Measurements from ENCODE around the gene SIGLEC10. TPM values are rescaled to one million over a fixed set of nuclear protein-coding genes. Genes with fewer than 3 reads are reported as not detected.
"Not testable (repeated sequence)": the region's sequence is repeated elsewhere in the genome, so short reads cannot be mapped to it uniquely, and the experiment has no call there.

SIGLEC10 gene
- 0.03 TPM in 1 of 2 replicates, not detected in the other for polyA plus RNA-seq (2013)

GRCh38 chr19:51417107-51417809, at the start of gene SIGLEC10:
SIGLEC10 (minus strand) TSS chr19:51417642; CDS start chr19:51417581, 61 bp downstream.
- Histone ChIP-seq H2BK5ac (ENCODE audit: low read depth, low read length, poor library complexity) (no peak within 1 kb of the TSS), H4K8ac (ENCODE audit: low read depth, low read length) (no peak within 1 kb of the TSS), H3K14ac (ENCODE audit: low read length) (no peak within 1 kb of the TSS), H4K91ac (ENCODE audit: low read depth, low read length) (no peak within 1 kb of the TSS), H3K79me2 (ENCODE audit: control insufficient read depth, insufficient read depth, low read length, poor library complexity) (no peaks in the 10 kb centered on the region), H3K4ac (ENCODE audit: low read depth, low read length) (no peak within 1 kb of the TSS), H3K4me3 (ENCODE audit: low read depth, low read length) (no peak within 1 kb of the TSS), H3K9me3 (ENCODE audit: insufficient read depth, low read depth, low read length) (no peaks in the 10 kb centered on the region), H3K23ac (ENCODE audit: low read length) (no peak within 1 kb of the TSS), H2AFZ (ENCODE audit: insufficient read depth, low read length, poor library complexity) (no peak within 1 kb of the TSS), H2BK12ac (ENCODE audit: low read length) (no peak within 1 kb of the TSS), H3K4me1 (ENCODE audit: control insufficient read depth in 1 of 2, insufficient read depth in 2 of 2, low read length in 2 of 2) (no peaks in the 10 kb centered on the region), H2AK5ac (ENCODE audit: low read length) (no peak within 1 kb of the TSS), H3K36me3 (ENCODE audit: control insufficient read depth in 1 of 2, insufficient read depth in 2 of 2, low read length in 2 of 2) (no peaks in the 10 kb centered on the region), H2BK120ac (ENCODE audit: insufficient read depth, low read length, poor library complexity) (no peak within 1 kb of the TSS), H4K12ac (ENCODE audit: low read depth, low read length) (no peak within 1 kb of the TSS), H3K4me2 (ENCODE audit: low read length) (no peak within 1 kb of the TSS), H3K9ac (ENCODE audit: low read length) (no peak within 1 kb of the TSS), H3K27ac (ENCODE audit: low read depth, low read length) (no peak within 1 kb of the TSS), H3K27me3 (ENCODE audit: insufficient read depth, low read length) (no peaks in the 10 kb centered on the region), H3K18ac (ENCODE audit: low read length) (no peak within 1 kb of the TSS), H3K79me1 (ENCODE audit: low read length) (no peaks in the 10 kb centered on the region)
- peak in 1 of 2 donors; percentile 27 for DNase-seq
- no CpG with 5 or more reads among the region's 21 CpGs for WGBS (ENCODE audit: extremely low coverage, insufficient coverage, insufficient read length)

GRCh38 chr19:51466723-51467122, 49.3 kb upstream of the SIGLEC10 start:
- H2BK120ac ChIP-seq (ENCODE audit: insufficient read depth, low read length, poor library complexity): no peak overlapping the region
- no peak overlapping the region for H3K23ac ChIP-seq (ENCODE audit: low read length)
- no peak overlapping the region for H2BK5ac ChIP-seq (ENCODE audit: low read depth, low read length, poor library complexity)
- H3K9me3 ChIP-seq (ENCODE audit: insufficient read depth, low read depth, low read length): peaks cover 6% of the 10 kb centered on the region
- no peak overlapping the region for H2AK5ac ChIP-seq (ENCODE audit: low read length)
- H3K27ac ChIP-seq (ENCODE audit: low read depth, low read length): no peak overlapping the region
- no peak overlapping the region for H3K4me3 ChIP-seq (ENCODE audit: low read depth, low read length)
- H3K14ac ChIP-seq (ENCODE audit: low read length): no peak overlapping the region
- no peak overlapping the region for H2BK12ac ChIP-seq (ENCODE audit: low read length)
- no peaks in the 10 kb centered on the region for H3K79me1 ChIP-seq (ENCODE audit: low read length)
- no peak overlapping the region for H2AFZ ChIP-seq (ENCODE audit: insufficient read depth, low read length, poor library complexity)
- no peak overlapping the region for H3K18ac ChIP-seq (ENCODE audit: low read length)
- H3K4me2 ChIP-seq (ENCODE audit: low read length): no peak overlapping the region
- no peak overlapping the region for H4K91ac ChIP-seq (ENCODE audit: low read depth, low read length)
- no peaks in the 10 kb centered on the region for H3K79me2 ChIP-seq (ENCODE audit: control insufficient read depth, insufficient read depth, low read length, poor library complexity)
- no peak overlapping the region for H4K12ac ChIP-seq (ENCODE audit: low read depth, low read length)
- H3K4me1 ChIP-seq (ENCODE audit: control insufficient read depth in 1 of 2, insufficient read depth in 2 of 2, low read length in 2 of 2): no peaks in the 10 kb centered on the region
- no peak for DNase-seq
- no peak overlapping the region for H3K9ac ChIP-seq (ENCODE audit: low read length)
- H3K36me3 ChIP-seq (ENCODE audit: control insufficient read depth in 1 of 2, insufficient read depth in 2 of 2, low read length in 2 of 2): no peaks in the 10 kb centered on the region
- H3K27me3 ChIP-seq (ENCODE audit: insufficient read depth, low read length): no peaks in the 10 kb centered on the region
- H4K8ac ChIP-seq (ENCODE audit: low read depth, low read length): no peak overlapping the region
- no CpG with 5 or more reads among the region's 3 CpGs for WGBS (ENCODE audit: extremely low coverage, insufficient coverage, insufficient read length)
- H3K4ac ChIP-seq (ENCODE audit: low read depth, low read length): no peak overlapping the region

- H2AFZ ChIP-seq (ENCODE audit: insufficient read depth, low read length, poor library complexity); H3K4me3 ChIP-seq (ENCODE audit: low read depth, low read length); H3K4ac ChIP-seq (ENCODE audit: low read depth, low read length); H3K23ac ChIP-seq (ENCODE audit: low read length); H3K27me3 ChIP-seq (ENCODE audit: insufficient read depth, low read length); H2AK5ac ChIP-seq (ENCODE audit: low read length); H3K9ac ChIP-seq (ENCODE audit: low read length); H3K79me1 ChIP-seq (ENCODE audit: low read length); H4K12ac ChIP-seq (ENCODE audit: low read depth, low read length); H3K27ac ChIP-seq (ENCODE audit: low read depth, low read length); H3K4me1 ChIP-seq (ENCODE audit: control insufficient read depth in 1 of 2, insufficient read depth in 2 of 2, low read length in 2 of 2); H4K91ac ChIP-seq (ENCODE audit: low read depth, low read length); H3K18ac ChIP-seq (ENCODE audit: low read length); H2BK5ac ChIP-seq (ENCODE audit: low read depth, low read length, poor library complexity); H2BK120ac ChIP-seq (ENCODE audit: insufficient read depth, low read length, poor library complexity); DNase-seq; H3K79me2 ChIP-seq (ENCODE audit: control insufficient read depth, insufficient read depth, low read length, poor library complexity); H2BK12ac ChIP-seq (ENCODE audit: low read length); H3K14ac ChIP-seq (ENCODE audit: low read length); H4K8ac ChIP-seq (ENCODE audit: low read depth, low read length); H3K36me3 ChIP-seq (ENCODE audit: control insufficient read depth in 1 of 2, insufficient read depth in 2 of 2, low read length in 2 of 2); H3K4me2 ChIP-seq (ENCODE audit: low read length): not testable (repeated sequence)
- WGBS (ENCODE audit: extremely low coverage, insufficient coverage, insufficient read length): no CpG with 5 or more reads among the region's 33 CpGs
- peaks cover 12% of the 10 kb centered on the region for H3K9me3 ChIP-seq (ENCODE audit: insufficient read depth, low read depth, low read length)
Measured at GRCh38 chr19:51463976-51464581, 46.6 kb upstream of the SIGLEC10 start.

- no peak overlapping the region for H4K8ac ChIP-seq (ENCODE audit: low read depth, low read length)
- H3K36me3 ChIP-seq (ENCODE audit: control insufficient read depth in 1 of 2, insufficient read depth in 2 of 2, low read length in 2 of 2): no peaks in the 10 kb centered on the region
- no peak overlapping the region for H3K4ac ChIP-seq (ENCODE audit: low read depth, low read length)
- no peaks in the 10 kb centered on the region for H3K79me2 ChIP-seq (ENCODE audit: control insufficient read depth, insufficient read depth, low read length, poor library complexity)
- no CpG with 5 or more reads among the region's 10 CpGs for WGBS (ENCODE audit: extremely low coverage, insufficient coverage, insufficient read length)
- no peak for DNase-seq
- H2BK5ac ChIP-seq (ENCODE audit: low read depth, low read length, poor library complexity): no peak overlapping the region
- H3K79me1 ChIP-seq (ENCODE audit: low read length): peaks cover 1% of the 10 kb centered on the region
- no peak overlapping the region for H2AK5ac ChIP-seq (ENCODE audit: low read length)
- H2BK120ac ChIP-seq (ENCODE audit: insufficient read depth, low read length, poor library complexity): no peak overlapping the region
- H4K12ac ChIP-seq (ENCODE audit: low read depth, low read length): no peak overlapping the region
- H2BK12ac ChIP-seq (ENCODE audit: low read length): no peak overlapping the region
- H2AFZ ChIP-seq (ENCODE audit: insufficient read depth, low read length, poor library complexity): no peak overlapping the region
- H3K27me3 ChIP-seq (ENCODE audit: insufficient read depth, low read length): no peaks in the 10 kb centered on the region
- H3K9ac ChIP-seq (ENCODE audit: low read length): no peak overlapping the region
- no peak overlapping the region for H3K4me2 ChIP-seq (ENCODE audit: low read length)
- no peaks in the 10 kb centered on the region for H3K4me1 ChIP-seq (ENCODE audit: control insufficient read depth in 1 of 2, insufficient read depth in 2 of 2, low read length in 2 of 2)
- H3K9me3 ChIP-seq (ENCODE audit: insufficient read depth, low read depth, low read length): peaks cover 17% of the 10 kb centered on the region
- H3K4me3 ChIP-seq (ENCODE audit: low read depth, low read length): no peak overlapping the region
- H3K27ac ChIP-seq (ENCODE audit: low read depth, low read length): no peak overlapping the region
- H3K18ac ChIP-seq (ENCODE audit: low read length): no peak overlapping the region
- H3K23ac ChIP-seq (ENCODE audit: low read length): no peak overlapping the region
- H4K91ac ChIP-seq (ENCODE audit: low read depth, low read length): no peak overlapping the region
- H3K14ac ChIP-seq (ENCODE audit: low read length): no peak overlapping the region
Measured at GRCh38 chr19:51462681-51463080, 45.2 kb upstream of the SIGLEC10 start.

All from trophoblast cell (in vitro differentiated cells and primary cell).